GM18867 (cell line): ENCODE measurements around the gene PDIA2.

ENCODE experiments used
- ATAC-seq: cut with Tn5 transposase; IDR thresholded peaks from one replicate; pipeline ENCODE4 v1.9.1; 2021; ENCODE audit warnings: mild to moderate bottlenecking, moderate library complexity; ENCODE audit not compliant: unreplicated experiment

PDIA2 gene

GRCh38 chr16:279531-279930, 3.4 kb upstream of the PDIA2 start:
- no peak for ATAC-seq

GRCh38 chr16:280005-280460, 2.9 kb upstream of the PDIA2 start:
- ATAC-seq, result no peak

- no peak for ATAC-seq
Measured at GRCh38 chr16:280552-280951, 2.4 kb upstream of the PDIA2 start, which contains the start of gene ARHGDIG. TSS of gene ARHGDIG (plus strand) at chr16:280591. CDS start at chr16:280681, 90 bp downstream.

GRCh38 chr16:280991-281659, 1.8 kb upstream of the PDIA2 start:
- no peak for ATAC-seq

- no peak for ATAC-seq
Measured at GRCh38 chr16:281660-282255, 1.2 kb upstream of the PDIA2 start.

GRCh38 chr16:282491-282890, 473 bp upstream of the PDIA2 start:
- no peak for ATAC-seq

- ATAC-seq, result no peak
Measured at GRCh38 chr16:284204-285120, 1.5 kb downstream of the PDIA2 start.

GRCh38 chr16:285146-286055, 2.4 kb downstream of the PDIA2 start:
- ATAC-seq, result no peak

GRCh38 chr16:286491-287297, 3.7 kb downstream of the PDIA2 start:
- no peak for ATAC-seq

GRCh38 chr16:287298-287811, 4.4 kb downstream of the PDIA2 start:
- no peak for ATAC-seq

GRCh38 chr16:287981-288920, 5.3 kb downstream of the PDIA2 start:
- ATAC-seq, result no peak

- ATAC-seq, result no peak
Measured at GRCh38 chr16:289395-289997, 6.5 kb downstream of the PDIA2 start.

GRCh38 chr16:290015-290680, 7.2 kb downstream of the PDIA2 start:
- ATAC-seq, result no peak

- no peak for ATAC-seq
Measured at GRCh38 chr16:290681-291405, 7.9 kb downstream of the PDIA2 start.

- no peak for ATAC-seq
Measured at GRCh38 chr16:291539-291938, 8.6 kb downstream of the PDIA2 start.

- no peak for ATAC-seq
Measured at GRCh38 chr16:293043-293775, 10.2 kb downstream of the PDIA2 start.
